Neuronal stem cell (in vitro differentiated cells): ENCODE results near the gene CREB3.

Source experiments
- DNase-seq: peaks from one replicate; pipeline ENCODE4 v3.0.0-alpha.2; 2013; ENCODE audit warnings: low spot score
- H2AFZ ChIP-seq: one replicate; pipeline ENCODE4 v1.6.1; 2013; ENCODE audit warnings: mild to moderate bottlenecking, low read length, inconsistent platforms
- H2AK5ac ChIP-seq: 2 replicates; pipeline ENCODE4 v1.6.1; 2013; ENCODE audit warnings: low read depth, mild to moderate bottlenecking, inconsistent platforms, low read length, moderate library complexity, mixed read lengths
- H2BK120ac ChIP-seq: 2 replicates; pipeline ENCODE4 v1.6.1; 2013; ENCODE audit warnings: low read depth, mild to moderate bottlenecking, inconsistent platforms, low read length, moderate library complexity, mixed read lengths
- H2BK12ac ChIP-seq: one replicate; pipeline ENCODE4 v1.6.1; 2013; ENCODE audit warnings: low read length, inconsistent platforms
- H2BK15ac ChIP-seq: 2 replicates; pipeline ENCODE4 v1.6.1; 2013; ENCODE audit warnings: mild to moderate bottlenecking, low read length, inconsistent platforms, mixed read lengths
- H2BK5ac ChIP-seq: one replicate; pipeline ENCODE4 v1.6.1; 2013; ENCODE audit warnings: inconsistent platforms, mild to moderate bottlenecking, low read length, moderate library complexity
- H3K14ac ChIP-seq: one replicate; pipeline ENCODE4 v1.6.1; 2013; ENCODE audit warnings: low read length, inconsistent platforms
- H3K18ac ChIP-seq: 2 replicates; pipeline ENCODE4 v1.6.1; 2013; ENCODE audit warnings: low read length, inconsistent platforms
- H3K23ac ChIP-seq: 2 replicates; pipeline ENCODE4 v1.6.1; 2013; ENCODE audit warnings: low read depth, mild to moderate bottlenecking, mixed read lengths, low read length, inconsistent platforms; ENCODE audit not compliant: poor library complexity
- H3K27ac ChIP-seq: replicated peaks from 3 replicates; pipeline ENCODE4 v1.5.1; 2013; ENCODE audit warnings: low read length, inconsistent platforms
- H3K27me3 ChIP-seq, 3 experiments: 2 replicates each; pipeline ENCODE4 v1.6.1; 2013; ENCODE audit warnings: low read length in 3 of 3, mild to moderate bottlenecking in 2 of 3, inconsistent platforms in 1 of 3, low read depth in 1 of 3, mixed read lengths in 1 of 3, moderate library complexity in 1 of 3; ENCODE audit not compliant: control insufficient read depth in 3 of 3, insufficient read depth in 3 of 3
- H3K36me3 ChIP-seq, 2 donors: replicated peaks in 1 of 2; 2 replicates each; pipeline ENCODE4 v1.6.1; 2013; ENCODE audit warnings: low read length in 2 of 2; ENCODE audit not compliant: control insufficient read depth in 2 of 2, insufficient read depth in 2 of 2
- H3K4ac ChIP-seq: 2 replicates; pipeline ENCODE4 v1.6.1; 2013; ENCODE audit warnings: inconsistent platforms, mild to moderate bottlenecking, low read length, moderate library complexity
- H3K4me1 ChIP-seq, 2 donors: 1 replicate in 1 of 2; 2 replicates in 1 of 2; pipeline ENCODE4 v1.6.1; 2013; ENCODE audit warnings: low read length in 2 of 2, low read depth in 1 of 2; ENCODE audit not compliant: control insufficient read depth in 2 of 2, insufficient read depth in 1 of 2
- H3K4me2 ChIP-seq: one replicate; pipeline ENCODE4 v1.6.1; 2013; ENCODE audit warnings: mild to moderate bottlenecking, low read length, inconsistent platforms; ENCODE audit not compliant: insufficient read depth, poor library complexity, severe bottlenecking
- H3K4me3 ChIP-seq, 2 donors: 2 replicates each; pipeline ENCODE4 v1.5.1; 2013; ENCODE audit warnings: low read length in 2 of 2, mild to moderate bottlenecking in 2 of 2, inconsistent platforms in 1 of 2, moderate library complexity in 1 of 2
- H3K79me1 ChIP-seq: one replicate; pipeline ENCODE4 v1.6.1; 2013; ENCODE audit warnings: low read depth, mild to moderate bottlenecking, inconsistent platforms, low read length, moderate library complexity
- H3K9ac ChIP-seq: one replicate; pipeline ENCODE4 v1.6.1; 2013; ENCODE audit warnings: mild to moderate bottlenecking, low read depth, low read length, inconsistent platforms; ENCODE audit not compliant: poor library complexity
- H3K9me3 ChIP-seq, 2 donors: replicated peaks in 1 of 2; 2 replicates each; pipeline versions ENCODE3 to v1.6.1; 2013; ENCODE audit warnings: low read length in 2 of 2, mild to moderate bottlenecking in 2 of 2, inconsistent platforms in 1 of 2, low read depth in 1 of 2, mixed read lengths in 1 of 2, moderate library complexity in 1 of 2; ENCODE audit not compliant: control insufficient read depth in 2 of 2, insufficient read depth in 1 of 2
- H4K8ac ChIP-seq: one replicate; pipeline ENCODE4 v1.6.1; 2013; ENCODE audit warnings: low read depth, mild to moderate bottlenecking, inconsistent platforms, low read length, moderate library complexity
- H4K91ac ChIP-seq: one replicate; pipeline ENCODE4 v1.6.1; 2013; ENCODE audit warnings: low read length, low read depth, mild to moderate bottlenecking, inconsistent platforms; ENCODE audit not compliant: poor library complexity
- WGBS, 2 donors: extraction: QIAGEN DNeasy Blood & Tissue Kit; methylation state at CpG; one replicate each; pipeline ENCODE4 v1.1.7; 2013; ENCODE audit warnings: missing lambda C conversion rate in 2 of 2, mixed read lengths in 1 of 2; ENCODE audit not compliant: insufficient read length in 2 of 2, insufficient replicate concordance in 1 of 2; ENCODE audit errors: extremely low coverage in 2 of 2; 5-methylcytosine and 5-hydroxymethylcytosine counted together

Gene CREB3

DNA sequence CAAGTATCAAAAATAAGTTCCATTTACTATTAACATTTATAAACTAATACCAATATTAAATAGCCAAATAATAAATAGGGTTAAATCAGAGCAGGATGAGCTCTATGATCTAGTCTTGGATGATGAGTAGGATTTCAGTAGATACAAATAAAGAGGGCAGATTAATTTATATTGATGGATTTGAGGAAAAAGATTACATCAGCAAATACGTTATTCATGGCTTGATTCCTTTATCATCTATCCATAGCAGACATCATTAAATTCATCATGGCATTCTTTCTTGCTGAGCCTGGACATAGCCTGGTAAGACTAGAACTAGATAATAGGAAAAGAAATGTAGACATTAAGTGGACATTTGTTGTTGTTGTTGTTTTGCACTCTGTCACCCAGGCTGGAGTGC is 35.0 kb downstream of the CREB3 start:
- Histone ChIP-seq H3K79me1 (peaks cover 3% of the 10 kb centered on the region), H3K4me2 (no peak overlapping the region), H3K27ac (no peak overlapping the region), H3K23ac (no peak overlapping the region), H2AFZ (no peak overlapping the region), H3K27me3 (peaks cover 0 to 8% (median 0%) of the 10 kb centered on the region in 3 experiments), H3K4ac (no peak overlapping the region), H3K4me1 (no peaks in the 10 kb centered on the region), H3K36me3 (peaks cover 0 to 2% of the 10 kb centered on the region in 2 donors), H2AK5ac (no peak overlapping the region), H4K91ac (no peak overlapping the region), H2BK5ac (no peak overlapping the region), H3K14ac (no peak overlapping the region), H3K9ac (no peak overlapping the region), H2BK120ac (no peak overlapping the region), H3K18ac (no peak overlapping the region), H3K4me3 (no peak overlapping the region), H2BK15ac (no peak overlapping the region), H4K8ac (no peak overlapping the region), H2BK12ac (no peak overlapping the region), H3K9me3 (no peaks in the 10 kb centered on the region)
- no CpG with 5 or more reads among the region's 1 CpG for WGBS, 2 donors
- no peak for DNase-seq

DNA sequence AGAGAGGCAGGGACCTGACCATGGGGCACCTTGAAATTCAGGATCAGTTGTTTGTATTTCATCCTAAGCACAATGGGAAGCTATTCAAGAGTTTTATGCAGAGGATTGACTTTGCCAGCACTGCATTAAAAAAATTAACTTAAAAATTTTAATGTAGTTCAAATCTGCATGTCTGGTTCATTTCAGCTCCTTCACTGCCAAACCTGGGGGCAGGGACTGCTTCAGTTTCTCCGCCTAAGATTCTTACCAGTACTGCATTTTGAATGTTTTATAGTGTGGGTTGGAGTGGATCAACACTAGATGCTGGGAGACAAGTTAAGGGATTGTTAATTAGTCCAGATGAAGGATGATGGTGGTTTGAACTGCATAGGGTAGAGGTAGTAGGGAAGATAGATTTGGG is 37.3 kb downstream of the CREB3 start:
- no peak for DNase-seq
- no peaks in the 10 kb centered on the region for H3K4me1 ChIP-seq
- no peak overlapping the region for H4K91ac ChIP-seq
- H2BK15ac ChIP-seq, result no peak overlapping the region
- H4K8ac ChIP-seq, result no peak overlapping the region
- no peak overlapping the region for H3K4ac ChIP-seq
- H2BK120ac ChIP-seq, result no peak overlapping the region
- H2BK12ac ChIP-seq, result no peak overlapping the region
- no peak overlapping the region for H3K14ac ChIP-seq
- H3K79me1 ChIP-seq, result peaks cover 3% of the 10 kb centered on the region
- peaks cover 0 to 8% (median 0%) of the 10 kb centered on the region in 3 experiments for H3K27me3 ChIP-seq
- no peaks in the 10 kb centered on the region for H3K9me3 ChIP-seq
- no peak overlapping the region for H3K23ac ChIP-seq
- H3K36me3 ChIP-seq, result peaks cover 0 to 2% of the 10 kb centered on the region in 2 donors
- no peak overlapping the region for H2AFZ ChIP-seq
- H3K4me3 ChIP-seq, result no peak overlapping the region
- H2BK5ac ChIP-seq, result no peak overlapping the region
- no peak overlapping the region for H3K9ac ChIP-seq
- H3K18ac ChIP-seq, result no peak overlapping the region
- WGBS, 2 donors, result no CpG with 5 or more reads among the region's 1 CpG
- no peak overlapping the region for H2AK5ac ChIP-seq
- no peak overlapping the region for H3K27ac ChIP-seq
- no peak overlapping the region for H3K4me2 ChIP-seq

GRCh38 chr9:35771075-35771433 is 38.6 kb downstream of the CREB3 start:
- no CpG with 5 or more reads among the region's 4 CpGs for whole genome bisulfite sequencing, 2 donors
- no peak overlapping the region for H3K27ac ChIP-seq
- no peak overlapping the region for H3K4ac ChIP-seq

GRCh38 chr9:35771534-35771933 is 39.1 kb downstream of the CREB3 start:
- no peak overlapping the region for H3K4me2 ChIP-seq
- H3K79me1 ChIP-seq, result peaks cover 3% of the 10 kb centered on the region
- peaks cover 0 to 2% of the 10 kb centered on the region in 2 donors for H3K36me3 ChIP-seq
- no peak overlapping the region for H2BK12ac ChIP-seq
- H3K23ac ChIP-seq, result no peak overlapping the region
- no peak overlapping the region for H3K9ac ChIP-seq
- H3K4me1 ChIP-seq, result peaks cover 10 to 15% of the 10 kb centered on the region in 2 donors
- H4K91ac ChIP-seq, result no peak overlapping the region
- no peak overlapping the region for H3K18ac ChIP-seq
- no peak overlapping the region for H2AK5ac ChIP-seq
- no peak overlapping the region for H3K27ac ChIP-seq
- no peak overlapping the region for H2BK5ac ChIP-seq
- no peaks in the 10 kb centered on the region for H3K9me3 ChIP-seq
- H2AFZ ChIP-seq, result no peak overlapping the region
- no peak overlapping the region for H3K4ac ChIP-seq
- peaks cover 0 to 8% (median 0%) of the 10 kb centered on the region in 3 experiments for H3K27me3 ChIP-seq
- no peak overlapping the region for H2BK120ac ChIP-seq
- WGBS, 2 donors, result no CpG with 5 or more reads among the region's 1 CpG
- H3K4me3 ChIP-seq, result no peak overlapping the region
- no peak overlapping the region for H4K8ac ChIP-seq
- H3K14ac ChIP-seq, result no peak overlapping the region
- H2BK15ac ChIP-seq, result no peak overlapping the region
- no peak for DNase-seq

More at GRCh38 chr9:35771075-35771433, 38.6 kb downstream of the CREB3 start:
- no peak overlapping the region for H2BK15ac ChIP-seq
- no peak overlapping the region for H3K14ac ChIP-seq
- no peak overlapping the region for H2AFZ ChIP-seq
- no peak overlapping the region for H3K9ac ChIP-seq
- peaks cover 0 to 2% of the 10 kb centered on the region in 2 donors for H3K36me3 ChIP-seq
- H3K79me1 ChIP-seq, result peaks cover 3% of the 10 kb centered on the region
- no peak overlapping the region for H2AK5ac ChIP-seq
- peaks cover 0 to 8% (median 0%) of the 10 kb centered on the region in 3 experiments for H3K27me3 ChIP-seq
- H2BK120ac ChIP-seq, result no peak overlapping the region
- no peak overlapping the region for H3K4me3 ChIP-seq
- no peak overlapping the region for H3K18ac ChIP-seq
- no peak overlapping the region for H3K23ac ChIP-seq
- no peak overlapping the region for H2BK12ac ChIP-seq
- no peak overlapping the region for H3K4me2 ChIP-seq
- H3K4me1 ChIP-seq, result peaks cover 8 to 13% of the 10 kb centered on the region in 2 donors
- no peaks in the 10 kb centered on the region for H3K9me3 ChIP-seq
- H4K91ac ChIP-seq, result no peak overlapping the region
- no peak overlapping the region for H2BK5ac ChIP-seq
- H4K8ac ChIP-seq, result no peak overlapping the region
- no peak for DNase-seq
